Thoracic aorta (tissue), 2 donors: ENCODE data around the gene NUTM2B. TPM values are rescaled to one million over a fixed set of nuclear protein-coding genes. Genes with fewer than 3 reads are reported as not detected.
"Not testable (repeated sequence)": the region's sequence is repeated elsewhere in the genome, so short reads cannot be mapped to it uniquely, and the experiment has no call there.

Experiments used
- ATAC-seq: fragments of 150-250 bp; one replicate; pipeline ENCODE4 v1.8.0; 2017; ENCODE audit warnings: low read depth; ENCODE audit not compliant: insufficient number of reproducible peaks, low FRiP score
- DNase-seq: peaks from one replicate; pipeline ENCODE4 v3.0.0-alpha.2; 2020; ENCODE audit warnings: low spot score
- H3K27ac ChIP-seq, 2 donors: fragments of 200-600 bp; sonication (generic); 1 replicate in 1 of 2; 2 replicates in 1 of 2; pipeline ENCODE4 v1.5.1; 2016; ENCODE audit warnings: mild to moderate bottlenecking in 2 of 2, moderate library complexity in 2 of 2
- H3K27me3 ChIP-seq: fragments of 200-600 bp; sonication (generic); replicated peaks from 2 replicates; pipeline ENCODE4 v1.6.0; 2016; ENCODE audit warnings: mild to moderate bottlenecking; ENCODE audit not compliant: insufficient read depth
- H3K36me3 ChIP-seq: fragments of 200-600 bp; sonication (generic); one replicate; pipeline ENCODE4 v1.5.1; 2016
- H3K4me1 ChIP-seq, 2 donors: fragments of 200-600 bp; sonication (generic); 1 replicate in 1 of 2; 2 replicates in 1 of 2; pipeline versions ENCODE4 v1.5.1 to v1.6.0; 2016; ENCODE audit warnings: low read depth in 2 of 2, mild to moderate bottlenecking in 1 of 2; ENCODE audit not compliant: control insufficient read depth in 1 of 2
- H3K4me3 ChIP-seq: fragments of 200-600 bp; sonication (generic); 2 replicates; pipeline ENCODE4 v1.5.1; 2016; ENCODE audit warnings: mild to moderate bottlenecking
- H3K9me3 ChIP-seq: fragments of 200-600 bp; sonication (generic); 2 replicates; pipeline ENCODE4 v1.5.1; 2016
- total RNA-seq, 2 donors: library from RNA; depleted of rRNA; stranded (reverse); fragments of >200 nt; gene quantifications; one replicate each; pipeline versions ENCODE4 v1.1.0 to v1.2.3, GENCODE V29; 2016

Gene NUTM2B
- total RNA-seq, 2 donors from 2014 or later: 0.78 to 5.0 TPM

- H3K36me3 ChIP-seq, H3K27me3 ChIP-seq, ATAC-seq, H3K27ac ChIP-seq, H3K9me3 ChIP-seq, H3K4me1 ChIP-seq, DNase-seq, H3K4me3 ChIP-seq: not testable (repeated sequence)
These were observed 14.2 kb upstream of the NUTM2B start for GRCh38 chr10:79688798-79689197.

GRCh38 chr10:79696596-79696995, 6.4 kb upstream of the NUTM2B start:
- not testable (repeated sequence) for H3K36me3 ChIP-seq, H3K9me3 ChIP-seq, DNase-seq, H3K4me1 ChIP-seq, ATAC-seq, H3K27me3 ChIP-seq, H3K4me3 ChIP-seq, H3K27ac ChIP-seq

- H3K9me3 ChIP-seq, H3K4me3 ChIP-seq, H3K36me3 ChIP-seq, H3K4me1 ChIP-seq, ATAC-seq, DNase-seq, H3K27me3 ChIP-seq, H3K27ac ChIP-seq: not testable (repeated sequence)
These were observed 5.9 kb upstream of the NUTM2B start for GRCh38 chr10:79697141-79697540.

- H3K4me3 ChIP-seq, H3K9me3 ChIP-seq, DNase-seq, H3K4me1 ChIP-seq, ATAC-seq, H3K27ac ChIP-seq, H3K36me3 ChIP-seq, H3K27me3 ChIP-seq: not testable (repeated sequence)
These were observed 2.6 kb upstream of the NUTM2B start for GRCh38 chr10:79700381-79700944.

- H3K27ac ChIP-seq, H3K36me3 ChIP-seq, ATAC-seq, H3K27me3 ChIP-seq, DNase-seq, H3K4me3 ChIP-seq, H3K9me3 ChIP-seq, H3K4me1 ChIP-seq: not testable (repeated sequence)
These were observed 4.0 kb downstream of the NUTM2B start for GRCh38 chr10:79707017-79707416.

GRCh38 chr10:79714976-79715375, 11.9 kb downstream of the NUTM2B start:
- not testable (repeated sequence) for ATAC-seq, H3K4me3 ChIP-seq, H3K4me1 ChIP-seq, DNase-seq, H3K36me3 ChIP-seq, H3K27me3 ChIP-seq, H3K27ac ChIP-seq, H3K9me3 ChIP-seq

GRCh38 chr10:79716917-79717579, 14.0 kb downstream of the NUTM2B start:
- not testable (repeated sequence) for H3K27me3 ChIP-seq, H3K27ac ChIP-seq, ATAC-seq, H3K9me3 ChIP-seq, H3K4me1 ChIP-seq, DNase-seq, H3K36me3 ChIP-seq, H3K4me3 ChIP-seq

GRCh38 chr10:79720000-79720399, 17.0 kb downstream of the NUTM2B start:
- not testable (repeated sequence) for ATAC-seq, H3K36me3 ChIP-seq, H3K27ac ChIP-seq, H3K27me3 ChIP-seq, H3K4me1 ChIP-seq, H3K9me3 ChIP-seq, DNase-seq, H3K4me3 ChIP-seq

GRCh38 chr10:79726620-79727019, 23.6 kb downstream of the NUTM2B start:
- H3K4me3 ChIP-seq, H3K27me3 ChIP-seq, H3K9me3 ChIP-seq, DNase-seq, H3K4me1 ChIP-seq, H3K27ac ChIP-seq, ATAC-seq, H3K36me3 ChIP-seq: not testable (repeated sequence)

GRCh38 chr10:79744844-79745243, 41.8 kb downstream of the NUTM2B start:
- H3K9me3 ChIP-seq: not testable (repeated sequence)

GRCh38 chr10:79748510-79748909, 45.5 kb downstream of the NUTM2B start:
- DNase-seq, H3K4me3 ChIP-seq, ATAC-seq, H3K27me3 ChIP-seq, H3K4me1 ChIP-seq, H3K9me3 ChIP-seq, H3K36me3 ChIP-seq, H3K27ac ChIP-seq: not testable (repeated sequence)

More at GRCh38 chr10:79744844-79745243, 41.8 kb downstream of the NUTM2B start:
- DNase-seq, H3K36me3 ChIP-seq, H3K27ac ChIP-seq, ATAC-seq, H3K4me1 ChIP-seq, H3K27me3 ChIP-seq, H3K4me3 ChIP-seq: not testable (repeated sequence)

GRCh38 chr10:79753601-79754000, 50.6 kb downstream of the NUTM2B start:
- not testable (repeated sequence) for H3K4me3 ChIP-seq, ATAC-seq

More at GRCh38 chr10:79753601-79754000, 50.6 kb downstream of the NUTM2B start:
- DNase-seq, H3K4me1 ChIP-seq, H3K27ac ChIP-seq, H3K36me3 ChIP-seq, H3K9me3 ChIP-seq, H3K27me3 ChIP-seq: not testable (repeated sequence)
